Measurements from ENCODE around the gene SLC1A3.

DNA sequence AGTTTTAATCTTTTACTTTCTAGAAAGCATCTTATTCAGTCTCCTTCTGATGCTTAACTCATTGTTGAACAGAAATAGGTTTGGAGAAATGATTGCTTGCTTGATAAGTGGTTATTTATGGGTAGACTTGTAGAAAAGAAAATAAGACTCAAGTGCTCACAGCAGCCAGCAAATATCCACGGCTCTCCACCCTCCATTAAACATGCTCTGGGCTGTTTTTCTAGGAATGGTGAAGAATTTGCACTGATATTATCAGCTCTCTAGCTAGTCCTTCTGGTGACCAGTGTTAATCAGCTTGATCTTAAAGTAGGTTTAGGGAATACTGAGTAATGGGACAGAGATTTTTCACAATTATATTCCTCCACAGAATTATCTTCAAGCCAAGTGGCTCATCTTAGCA is 60.6 kb downstream of the SLC1A3 start:
- TF ChIP-seq RARB (CRISPR knock-in tag; IDR thresholded peaks at IDR 0.05): no peak
- TF ChIP-seq, protein P1, sequence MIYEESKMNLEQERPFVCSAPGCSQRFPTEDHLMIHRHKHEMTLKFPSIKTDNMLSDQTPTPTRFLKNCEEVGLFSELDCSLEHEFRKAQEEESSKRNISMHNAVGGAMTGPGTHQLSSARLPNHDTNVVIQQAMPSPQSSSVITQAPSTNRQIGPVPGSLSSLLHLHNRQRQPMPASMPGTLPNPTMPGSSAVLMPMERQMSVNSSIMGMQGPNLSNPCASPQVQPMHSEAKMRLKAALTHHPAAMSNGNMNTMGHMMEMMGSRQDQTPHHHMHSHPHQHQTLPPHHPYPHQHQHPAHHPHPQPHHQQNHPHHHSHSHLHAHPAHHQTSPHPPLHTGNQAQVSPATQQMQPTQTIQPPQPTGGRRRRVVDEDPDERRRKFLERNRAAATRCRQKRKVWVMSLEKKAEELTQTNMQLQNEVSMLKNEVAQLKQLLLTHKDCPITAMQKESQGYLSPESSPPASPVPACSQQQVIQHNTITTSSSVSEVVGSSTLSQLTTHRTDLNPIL (CRISPR knock-in tag; IDR thresholded peaks at IDR 0.05; ENCODE audit: low read depth): no peak
- no peak for TF ChIP-seq ISL1 (CRISPR knock-in tag; IDR thresholded peaks at IDR 0.05)
- TF ChIP-seq ARNTL (CRISPR knock-in tag; IDR thresholded peaks at IDR 0.05; ENCODE audit: borderline replicate concordance, low read depth): no peak
- no peak for TF ChIP-seq CSRNP3 (CRISPR knock-in tag; IDR thresholded peaks at IDR 0.05)
- TF ChIP-seq PATZ1 (CRISPR knock-in tag; IDR thresholded peaks at IDR 0.05; ENCODE audit: borderline replicate concordance): no peak
- TF ChIP-seq ZFP30 (CRISPR knock-in tag; IDR thresholded peaks at IDR 0.05): no peak
- no peak for TF ChIP-seq PPARA (CRISPR knock-in tag; IDR thresholded peaks at IDR 0.05; ENCODE audit: borderline replicate concordance)
- TF ChIP-seq ZNF70 (CRISPR knock-in tag; IDR thresholded peaks at IDR 0.05): no peak
- TF ChIP-seq TCF4 (CRISPR knock-in tag; IDR thresholded peaks at IDR 0.05; ENCODE audit: borderline replicate concordance): no peak
- TF ChIP-seq ZNF8 (CRISPR knock-in tag; IDR thresholded peaks at IDR 0.05): no peak
- no peak for TF ChIP-seq GLIS3 (CRISPR knock-in tag; IDR thresholded peaks at IDR 0.05)
- TF ChIP-seq CSDC2 (CRISPR knock-in tag; IDR thresholded peaks at IDR 0.05): no peak

All from SK-N-SH treated with all-trans-retinoic acid at 6 μM for 48 hours (cell line).